Neural cell (in vitro differentiated cells): ENCODE results near the gene PIK3R6.

ENCODE experiments used
- EP300 ChIP-seq: fragments of 450-650 bp; conservative IDR thresholded peaks from 2 replicates; pipeline ENCODE4 v1.6.1; 2014; ENCODE audit warnings: antibody characterized with exemption, mild to moderate bottlenecking, moderate library complexity; ENCODE audit not compliant: poor library complexity, severe bottlenecking
- EZH2 ChIP-seq: fragments of 200-600, 300-800 bp; shearing (Covaris generic), sonication (generic); IDR thresholded peaks from 2 replicates; pipeline ENCODE4 v1.6.1; 2014; ENCODE audit warnings: antibody characterized with exemption, low read length, borderline replicate concordance, mild to moderate bottlenecking; ENCODE audit not compliant: insufficient read depth, poor library complexity, severe bottlenecking
- POLR2AphosphoS5 ChIP-seq: IDR thresholded peaks from 2 replicates; pipeline ENCODE4 v1.6.1; 2012
- RAD21 ChIP-seq: fragments of 450-650 bp; conservative IDR thresholded peaks from 2 replicates; pipeline ENCODE4 v1.6.1; 2014; ENCODE audit warnings: antibody characterized with exemption, mild to moderate bottlenecking, moderate library complexity
- REST ChIP-seq: IDR thresholded peaks from 2 replicates; pipeline ENCODE4 v1.6.1; 2012; ENCODE audit warnings: borderline replicate concordance
- SMC3 ChIP-seq: fragments of 450-650 bp; conservative IDR thresholded peaks from 2 replicates; pipeline ENCODE4 v1.6.1; 2014; ENCODE audit warnings: antibody characterized with exemption, mild to moderate bottlenecking, moderate library complexity; ENCODE audit not compliant: poor library complexity
- TAF1 ChIP-seq: IDR thresholded peaks from 2 replicates; pipeline ENCODE4 v1.6.1; 2012; ENCODE audit warnings: low read depth
- TF ChIP-seq, protein P1 (sequence below): fragments of 450-650 bp; IDR thresholded peaks from 2 replicates; pipeline ENCODE4 v1.5.1; 2014; ENCODE audit warnings: antibody characterized with exemption, mild to moderate bottlenecking, moderate library complexity; ENCODE audit not compliant: poor library complexity, severe bottlenecking

GRCh38 chr17:8875957-8876356 is 8.5 kb upstream of the PIK3R6 start:
- TF ChIP-seq, protein P1, sequence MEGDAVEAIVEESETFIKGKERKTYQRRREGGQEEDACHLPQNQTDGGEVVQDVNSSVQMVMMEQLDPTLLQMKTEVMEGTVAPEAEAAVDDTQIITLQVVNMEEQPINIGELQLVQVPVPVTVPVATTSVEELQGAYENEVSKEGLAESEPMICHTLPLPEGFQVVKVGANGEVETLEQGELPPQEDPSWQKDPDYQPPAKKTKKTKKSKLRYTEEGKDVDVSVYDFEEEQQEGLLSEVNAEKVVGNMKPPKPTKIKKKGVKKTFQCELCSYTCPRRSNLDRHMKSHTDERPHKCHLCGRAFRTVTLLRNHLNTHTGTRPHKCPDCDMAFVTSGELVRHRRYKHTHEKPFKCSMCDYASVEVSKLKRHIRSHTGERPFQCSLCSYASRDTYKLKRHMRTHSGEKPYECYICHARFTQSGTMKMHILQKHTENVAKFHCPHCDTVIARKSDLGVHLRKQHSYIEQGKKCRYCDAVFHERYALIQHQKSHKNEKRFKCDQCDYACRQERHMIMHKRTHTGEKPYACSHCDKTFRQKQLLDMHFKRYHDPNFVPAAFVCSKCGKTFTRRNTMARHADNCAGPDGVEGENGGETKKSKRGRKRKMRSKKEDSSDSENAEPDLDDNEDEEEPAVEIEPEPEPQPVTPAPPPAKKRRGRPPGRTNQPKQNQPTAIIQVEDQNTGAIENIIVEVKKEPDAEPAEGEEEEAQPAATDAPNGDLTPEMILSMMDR: no peak
- TF ChIP-seq EP300 (no peak), EZH2 (no peak), POLR2AphosphoS5 (no peak), SMC3 (no peak), REST (no peak), TAF1 (no peak), RAD21 (no peak)
